SK-N-SH treated with all-trans-retinoic acid at 6 μM for 48 hours (cell line): ENCODE measurements around the gene COX7A2L.

ENCODE experiments used
- ATAC-seq: fragments of 200-7000 bp; cut with Tn5 transposase; 3 replicates; pipeline ENCODE4 v1.9.1; 2020; ENCODE audit warnings: mild to moderate bottlenecking, moderate library complexity
- ARNTL ChIP-seq: fragments of 450-650 bp; formaldehyde crosslinking; IDR thresholded peaks from 2 replicates; pipeline ENCODE4 v1.5.0; 2020; ENCODE audit warnings: low read depth, mild to moderate bottlenecking, moderate library complexity, borderline replicate concordance
- BACH2 ChIP-seq: fragments of 250-450 bp; sonication (Bioruptor Pico); IDR thresholded peaks from 2 replicates; pipeline ENCODE4 v1.9.0; 2021; ENCODE audit warnings: mild to moderate bottlenecking, borderline replicate concordance
- ESRRG ChIP-seq: fragments of 250-450 bp; sonication (Bioruptor Pico); IDR thresholded peaks from 2 replicates; pipeline ENCODE4 v1.6.1; 2021; ENCODE audit warnings: mild to moderate bottlenecking
- ISL1 ChIP-seq: fragments of 250-450 bp; sonication (Bioruptor Pico); IDR thresholded peaks from 2 replicates; pipeline ENCODE4 v2.1.2; 2022; ENCODE audit warnings: mild to moderate bottlenecking, moderate library complexity
- PPARA ChIP-seq: fragments of 250-450 bp; sonication (Bioruptor Pico); IDR thresholded peaks from 2 replicates; pipeline ENCODE4 v1.5.0; 2020; ENCODE audit warnings: mild to moderate bottlenecking, borderline replicate concordance
- TOX ChIP-seq: fragments of 250-450 bp; sonication (Bioruptor Pico); IDR thresholded peaks from 2 replicates; pipeline ENCODE4 v1.8.0; 2021; ENCODE audit warnings: mild to moderate bottlenecking, moderate library complexity, borderline replicate concordance
- ZC3H10 ChIP-seq: fragments of 250-450 bp; sonication (Bioruptor Pico); IDR thresholded peaks from 2 replicates; pipeline ENCODE4 v1.5.1; 2021; ENCODE audit warnings: mild to moderate bottlenecking, moderate library complexity
- ZFP30 ChIP-seq: fragments of 450-650 bp; formaldehyde crosslinking; IDR thresholded peaks from 2 replicates; pipeline ENCODE4 v1.5.0; 2022; ENCODE audit warnings: mild to moderate bottlenecking, moderate library complexity
- ZNF565 ChIP-seq: fragments of 450-650 bp; formaldehyde crosslinking; conservative IDR thresholded peaks from 2 replicates; pipeline ENCODE4 v1.5.0; 2020; ENCODE audit warnings: low read depth, mild to moderate bottlenecking, moderate library complexity
- ZNF70 ChIP-seq: fragments of 450-650 bp; formaldehyde crosslinking; IDR thresholded peaks from 2 replicates; pipeline ENCODE4 v1.5.0; 2020; ENCODE audit warnings: mild to moderate bottlenecking, moderate library complexity
- ZNF8 ChIP-seq: fragments of 450-650 bp; formaldehyde crosslinking; IDR thresholded peaks from 2 replicates; pipeline ENCODE4 v1.5.0; 2020; ENCODE audit warnings: mild to moderate bottlenecking, moderate library complexity
- TF ChIP-seq, protein P1 (sequence below): fragments of 250-450 bp; sonication (Bioruptor Pico); IDR thresholded peaks from 2 replicates; pipeline ENCODE4 v1.5.0; 2020; ENCODE audit warnings: mild to moderate bottlenecking, moderate library complexity
- TF ChIP-seq, protein P2 (sequence below): fragments of 250-450 bp; sonication (Bioruptor Pico); IDR thresholded peaks from 2 replicates; pipeline ENCODE4 v1.5.1; 2020; ENCODE audit warnings: low read depth, mild to moderate bottlenecking, moderate library complexity
- TF ChIP-seq, protein P3 (sequence below): fragments of 250-450 bp; sonication (Bioruptor Pico); IDR thresholded peaks from 2 replicates; pipeline ENCODE4 v1.8.0; 2020; ENCODE audit warnings: mild to moderate bottlenecking, moderate library complexity, borderline replicate concordance
- TF ChIP-seq, protein P4 (sequence below): fragments of 250-450 bp; sonication (Bioruptor Pico); IDR thresholded peaks from 2 replicates; pipeline ENCODE4 v1.8.0; 2021; ENCODE audit warnings: low read depth, mild to moderate bottlenecking, moderate library complexity, borderline replicate concordance

Gene COX7A2L

DNA sequence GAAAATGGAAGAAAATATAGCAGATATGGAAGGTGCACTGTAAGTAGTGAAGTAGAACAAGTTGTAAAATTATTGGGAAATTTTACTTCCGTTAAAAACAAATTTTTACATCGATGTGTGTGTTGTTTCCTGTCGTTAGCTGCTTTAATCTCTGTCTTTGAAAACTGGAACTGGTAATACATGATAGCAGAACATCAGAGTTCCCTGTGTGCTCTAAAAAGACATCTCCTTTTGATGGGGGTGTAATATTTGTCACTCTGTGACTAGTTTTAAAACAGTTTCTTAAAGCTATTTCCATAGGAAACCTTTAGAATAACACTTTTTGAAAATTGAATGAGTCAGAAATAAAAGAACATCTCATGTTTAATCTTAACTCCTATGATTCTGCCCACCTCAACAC lies 43.5 kb downstream of the COX7A2L start (continued):
- TF ChIP-seq, protein P1, sequence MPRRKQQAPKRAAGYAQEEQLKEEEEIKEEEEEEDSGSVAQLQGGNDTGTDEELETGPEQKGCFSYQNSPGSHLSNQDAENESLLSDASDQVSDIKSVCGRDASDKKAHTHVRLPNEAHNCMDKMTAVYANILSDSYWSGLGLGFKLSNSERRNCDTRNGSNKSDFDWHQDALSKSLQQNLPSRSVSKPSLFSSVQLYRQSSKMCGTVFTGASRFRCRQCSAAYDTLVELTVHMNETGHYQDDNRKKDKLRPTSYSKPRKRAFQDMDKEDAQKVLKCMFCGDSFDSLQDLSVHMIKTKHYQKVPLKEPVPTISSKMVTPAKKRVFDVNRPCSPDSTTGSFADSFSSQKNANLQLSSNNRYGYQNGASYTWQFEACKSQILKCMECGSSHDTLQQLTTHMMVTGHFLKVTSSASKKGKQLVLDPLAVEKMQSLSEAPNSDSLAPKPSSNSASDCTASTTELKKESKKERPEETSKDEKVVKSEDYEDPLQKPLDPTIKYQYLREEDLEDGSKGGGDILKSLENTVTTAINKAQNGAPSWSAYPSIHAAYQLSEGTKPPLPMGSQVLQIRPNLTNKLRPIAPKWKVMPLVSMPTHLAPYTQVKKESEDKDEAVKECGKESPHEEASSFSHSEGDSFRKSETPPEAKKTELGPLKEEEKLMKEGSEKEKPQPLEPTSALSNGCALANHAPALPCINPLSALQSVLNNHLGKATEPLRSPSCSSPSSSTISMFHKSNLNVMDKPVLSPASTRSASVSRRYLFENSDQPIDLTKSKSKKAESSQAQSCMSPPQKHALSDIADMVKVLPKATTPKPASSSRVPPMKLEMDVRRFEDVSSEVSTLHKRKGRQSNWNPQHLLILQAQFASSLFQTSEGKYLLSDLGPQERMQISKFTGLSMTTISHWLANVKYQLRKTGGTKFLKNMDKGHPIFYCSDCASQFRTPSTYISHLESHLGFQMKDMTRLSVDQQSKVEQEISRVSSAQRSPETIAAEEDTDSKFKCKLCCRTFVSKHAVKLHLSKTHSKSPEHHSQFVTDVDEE (CRISPR knock-in tag) = no peak

DNA sequence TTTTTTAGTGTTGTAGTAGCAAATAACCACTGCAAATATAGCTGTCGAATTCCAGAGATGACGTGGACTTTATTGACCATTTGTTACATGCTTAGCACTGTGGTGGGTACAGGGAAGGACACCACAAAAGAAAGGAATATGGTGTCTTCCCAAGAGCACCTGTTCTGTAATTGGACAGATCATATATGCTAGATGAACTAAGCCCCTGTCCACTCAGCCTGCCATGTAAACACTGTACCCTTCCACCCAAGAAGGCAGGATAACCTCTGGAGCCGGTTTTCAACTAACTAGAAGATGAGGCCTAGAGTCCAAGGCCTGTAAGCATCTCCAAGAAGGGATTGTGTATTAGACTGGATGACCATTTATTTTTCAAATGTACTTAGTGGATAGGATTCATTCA lies 44.1 kb downstream of the COX7A2L start:
- TF ChIP-seq PPARA (CRISPR knock-in tag) = no peak
- TF ChIP-seq, protein P1 (CRISPR knock-in tag) = no peak
- TF ChIP-seq, protein P2, sequence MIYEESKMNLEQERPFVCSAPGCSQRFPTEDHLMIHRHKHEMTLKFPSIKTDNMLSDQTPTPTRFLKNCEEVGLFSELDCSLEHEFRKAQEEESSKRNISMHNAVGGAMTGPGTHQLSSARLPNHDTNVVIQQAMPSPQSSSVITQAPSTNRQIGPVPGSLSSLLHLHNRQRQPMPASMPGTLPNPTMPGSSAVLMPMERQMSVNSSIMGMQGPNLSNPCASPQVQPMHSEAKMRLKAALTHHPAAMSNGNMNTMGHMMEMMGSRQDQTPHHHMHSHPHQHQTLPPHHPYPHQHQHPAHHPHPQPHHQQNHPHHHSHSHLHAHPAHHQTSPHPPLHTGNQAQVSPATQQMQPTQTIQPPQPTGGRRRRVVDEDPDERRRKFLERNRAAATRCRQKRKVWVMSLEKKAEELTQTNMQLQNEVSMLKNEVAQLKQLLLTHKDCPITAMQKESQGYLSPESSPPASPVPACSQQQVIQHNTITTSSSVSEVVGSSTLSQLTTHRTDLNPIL (CRISPR knock-in tag) = no peak
- TF ChIP-seq ESRRG (CRISPR knock-in tag) = no peak
- TF ChIP-seq, protein P3, sequence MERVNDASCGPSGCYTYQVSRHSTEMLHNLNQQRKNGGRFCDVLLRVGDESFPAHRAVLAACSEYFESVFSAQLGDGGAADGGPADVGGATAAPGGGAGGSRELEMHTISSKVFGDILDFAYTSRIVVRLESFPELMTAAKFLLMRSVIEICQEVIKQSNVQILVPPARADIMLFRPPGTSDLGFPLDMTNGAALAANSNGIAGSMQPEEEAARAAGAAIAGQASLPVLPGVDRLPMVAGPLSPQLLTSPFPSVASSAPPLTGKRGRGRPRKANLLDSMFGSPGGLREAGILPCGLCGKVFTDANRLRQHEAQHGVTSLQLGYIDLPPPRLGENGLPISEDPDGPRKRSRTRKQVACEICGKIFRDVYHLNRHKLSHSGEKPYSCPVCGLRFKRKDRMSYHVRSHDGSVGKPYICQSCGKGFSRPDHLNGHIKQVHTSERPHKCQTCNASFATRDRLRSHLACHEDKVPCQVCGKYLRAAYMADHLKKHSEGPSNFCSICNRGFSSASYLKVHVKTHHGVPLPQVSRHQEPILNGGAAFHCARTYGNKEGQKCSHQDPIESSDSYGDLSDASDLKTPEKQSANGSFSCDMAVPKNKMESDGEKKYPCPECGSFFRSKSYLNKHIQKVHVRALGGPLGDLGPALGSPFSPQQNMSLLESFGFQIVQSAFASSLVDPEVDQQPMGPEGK = no peak
- TF ChIP-seq ZNF8 = no peak
- TF ChIP-seq, protein P4, sequence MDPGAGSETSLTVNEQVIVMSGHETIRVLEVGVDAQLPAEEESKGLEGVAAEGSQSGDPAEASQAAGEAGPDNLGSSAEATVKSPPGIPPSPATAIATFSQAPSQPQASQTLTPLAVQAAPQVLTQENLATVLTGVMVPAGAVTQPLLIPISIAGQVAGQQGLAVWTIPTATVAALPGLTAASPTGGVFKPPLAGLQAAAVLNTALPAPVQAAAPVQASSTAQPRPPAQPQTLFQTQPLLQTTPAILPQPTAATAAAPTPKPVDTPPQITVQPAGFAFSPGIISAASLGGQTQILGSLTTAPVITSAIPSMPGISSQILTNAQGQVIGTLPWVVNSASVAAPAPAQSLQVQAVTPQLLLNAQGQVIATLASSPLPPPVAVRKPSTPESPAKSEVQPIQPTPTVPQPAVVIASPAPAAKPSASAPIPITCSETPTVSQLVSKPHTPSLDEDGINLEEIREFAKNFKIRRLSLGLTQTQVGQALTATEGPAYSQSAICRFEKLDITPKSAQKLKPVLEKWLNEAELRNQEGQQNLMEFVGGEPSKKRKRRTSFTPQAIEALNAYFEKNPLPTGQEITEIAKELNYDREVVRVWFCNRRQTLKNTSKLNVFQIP (CRISPR knock-in tag) = no peak
- no peak for TF ChIP-seq TOX (CRISPR knock-in tag)
- TF ChIP-seq ISL1 (CRISPR knock-in tag) = no peak
- TF ChIP-seq ZFP30 (CRISPR knock-in tag) = no peak
- TF ChIP-seq BACH2 (CRISPR knock-in tag) = no peak
- no peak for TF ChIP-seq ZNF565 (CRISPR knock-in tag)
- no peak for ATAC-seq

DNA sequence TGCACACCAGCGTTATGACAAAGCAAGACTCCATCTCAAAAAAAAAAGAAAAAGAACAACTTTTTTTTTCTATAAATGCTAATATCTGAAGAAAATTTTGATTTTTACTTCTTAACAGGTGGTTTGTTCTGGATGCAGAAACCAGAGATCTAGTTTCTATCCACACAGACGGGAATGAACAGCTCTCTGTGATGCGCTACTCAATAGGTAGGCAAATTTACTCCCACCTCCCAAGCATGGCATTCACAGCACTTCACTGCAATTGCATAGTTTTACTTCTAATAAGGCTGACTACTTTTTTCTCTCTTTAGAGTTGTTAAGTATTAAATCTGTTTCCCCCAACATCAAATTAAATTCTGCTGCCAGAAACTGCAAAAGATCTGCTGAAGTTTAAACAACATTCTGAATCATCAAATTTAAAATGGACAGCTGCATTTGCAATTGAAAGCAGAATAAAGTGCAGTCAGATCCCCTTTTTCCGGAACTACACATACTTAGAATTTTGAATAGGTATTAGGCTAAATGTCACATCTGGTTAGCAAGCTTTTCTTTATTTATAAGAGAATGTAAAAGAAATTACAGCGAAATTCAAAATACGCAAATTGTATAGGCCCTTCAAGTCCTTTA lies 45.1 kb downstream of the COX7A2L start:
- no peak for ATAC-seq
- TF ChIP-seq TOX (CRISPR knock-in tag) = no peak

DNA sequence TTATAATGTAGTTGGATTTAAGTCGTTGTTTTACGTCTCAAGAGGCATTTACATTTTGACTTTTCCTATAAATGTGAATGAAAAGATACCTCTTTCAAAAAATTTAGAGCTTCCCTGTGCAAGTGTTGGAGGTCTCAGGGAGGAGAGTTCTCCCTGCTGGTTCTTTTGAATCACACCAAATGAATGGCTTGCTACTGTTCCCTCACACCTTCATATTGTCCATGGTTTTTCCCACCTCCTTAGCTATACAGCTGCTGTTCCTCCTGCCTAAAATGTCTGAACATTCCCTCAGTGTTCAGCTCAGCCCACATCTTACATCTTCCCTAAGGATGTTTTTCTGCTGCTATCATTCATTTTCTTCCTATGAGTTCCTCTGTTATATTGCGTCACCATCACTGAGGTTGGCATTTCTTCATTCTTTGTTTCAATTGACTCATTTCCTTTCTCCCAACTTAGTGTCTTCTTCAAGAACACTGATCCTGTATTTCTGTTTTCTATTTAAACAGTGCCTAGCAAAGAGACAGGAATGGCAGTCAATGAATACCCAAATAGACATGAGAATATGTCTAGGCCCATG lies 46.0 kb downstream of the COX7A2L start:
- TF ChIP-seq ARNTL (CRISPR knock-in tag) (no peak), ZFP30 (CRISPR knock-in tag) (no peak), ZNF70 (CRISPR knock-in tag) (no peak), TOX (CRISPR knock-in tag) (no peak), BACH2 (CRISPR knock-in tag) (no peak), ZC3H10 (CRISPR knock-in tag) (no peak)
- ATAC-seq = peak; percentile 86
